HFF-Myc (cell line): ENCODE data around the gene ISLR2.
"Not testable (repeated sequence)": the region's sequence is repeated elsewhere in the genome, so short reads cannot be mapped to it uniquely, and the experiment has no call there.

Experiments used
- DNase-seq: peaks from one replicate; pipeline ENCODE4 v3.0.0-alpha.2; 2011; ENCODE audit warnings: low read depth; ENCODE audit errors: extremely low read depth
- H3K4me3 ChIP-seq: replicated peaks from 2 replicates; pipeline ENCODE4 v1.5.1; 2011; ENCODE audit warnings: low read depth, mild to moderate bottlenecking, control low read depth, low read length
- TF ChIP-seq, protein P1 (sequence below): IDR thresholded peaks from 2 replicates; pipeline ENCODE4 v1.5.1; 2012; ENCODE audit warnings: mild to moderate bottlenecking, low read depth, low read length, control low read depth; ENCODE audit errors: missing control alignments

Gene ISLR2

DNA sequence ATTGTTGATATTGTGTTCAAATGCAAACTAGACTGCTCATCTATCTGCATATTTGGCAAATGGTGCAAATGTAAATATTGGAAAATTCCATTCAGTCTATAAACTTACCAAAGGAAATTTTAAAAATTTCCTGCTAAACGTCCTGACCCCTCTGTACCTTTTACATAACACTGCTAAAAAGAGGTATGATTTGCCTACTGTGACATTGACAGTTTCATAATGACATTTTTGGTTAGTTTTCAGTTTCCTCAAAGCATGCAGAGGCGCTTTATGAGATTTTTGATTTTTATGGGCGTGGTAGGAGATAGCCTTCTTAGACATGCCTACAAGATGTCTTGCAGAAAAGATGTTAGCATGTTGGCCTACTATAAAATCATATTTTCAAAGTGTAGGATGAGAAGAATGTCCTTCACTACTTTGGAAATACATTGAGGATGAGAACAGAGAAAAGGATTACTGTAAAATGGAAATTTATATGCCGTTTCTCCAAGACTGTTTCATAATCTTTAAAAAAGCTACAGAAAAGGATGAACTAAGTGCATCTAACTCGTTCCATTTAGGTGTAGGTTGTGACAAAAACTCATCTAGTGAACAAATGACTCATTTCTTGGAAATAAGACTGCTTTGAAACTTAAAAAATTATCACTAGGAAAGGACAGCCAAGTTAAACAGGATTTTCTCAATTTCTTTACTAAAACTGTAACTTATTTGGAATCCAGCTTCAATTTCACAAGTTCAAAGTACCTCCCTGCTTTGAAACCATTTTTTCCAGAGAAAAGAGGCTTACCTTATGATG, 28.7 kb downstream of the ISLR2 start:
- H3K4me3 ChIP-seq: no peak overlapping the region
- no peak for DNase-seq
- TF ChIP-seq, protein P1, sequence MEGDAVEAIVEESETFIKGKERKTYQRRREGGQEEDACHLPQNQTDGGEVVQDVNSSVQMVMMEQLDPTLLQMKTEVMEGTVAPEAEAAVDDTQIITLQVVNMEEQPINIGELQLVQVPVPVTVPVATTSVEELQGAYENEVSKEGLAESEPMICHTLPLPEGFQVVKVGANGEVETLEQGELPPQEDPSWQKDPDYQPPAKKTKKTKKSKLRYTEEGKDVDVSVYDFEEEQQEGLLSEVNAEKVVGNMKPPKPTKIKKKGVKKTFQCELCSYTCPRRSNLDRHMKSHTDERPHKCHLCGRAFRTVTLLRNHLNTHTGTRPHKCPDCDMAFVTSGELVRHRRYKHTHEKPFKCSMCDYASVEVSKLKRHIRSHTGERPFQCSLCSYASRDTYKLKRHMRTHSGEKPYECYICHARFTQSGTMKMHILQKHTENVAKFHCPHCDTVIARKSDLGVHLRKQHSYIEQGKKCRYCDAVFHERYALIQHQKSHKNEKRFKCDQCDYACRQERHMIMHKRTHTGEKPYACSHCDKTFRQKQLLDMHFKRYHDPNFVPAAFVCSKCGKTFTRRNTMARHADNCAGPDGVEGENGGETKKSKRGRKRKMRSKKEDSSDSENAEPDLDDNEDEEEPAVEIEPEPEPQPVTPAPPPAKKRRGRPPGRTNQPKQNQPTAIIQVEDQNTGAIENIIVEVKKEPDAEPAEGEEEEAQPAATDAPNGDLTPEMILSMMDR: no peak

- no peak for DNase-seq
- no peak overlapping the region for H3K4me3 ChIP-seq
- TF ChIP-seq, protein P1: no peak
Measured at GRCh38 chr15:74159773-74160172, 29.4 kb downstream of the ISLR2 start.

DNA sequence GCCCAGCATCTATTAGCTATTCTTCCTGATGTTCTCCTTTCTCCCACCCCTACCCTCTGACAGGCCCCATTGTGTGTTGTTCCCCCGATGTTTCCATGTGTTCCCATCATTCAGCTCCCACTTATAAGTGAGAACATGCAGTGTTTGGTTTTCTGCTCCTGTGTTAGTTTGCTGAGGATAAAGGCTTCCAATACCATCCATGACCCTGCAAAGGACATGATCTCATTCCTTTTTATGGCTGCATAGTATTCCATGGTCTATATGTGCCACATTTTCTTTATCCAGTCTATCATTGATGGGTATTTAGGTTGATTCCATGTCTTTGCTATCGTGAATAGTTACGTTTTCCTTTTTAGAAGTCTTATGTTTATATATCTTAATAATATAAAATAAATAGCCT, 30.0 kb downstream of the ISLR2 start:
- not testable (repeated sequence) for H3K4me3 ChIP-seq, DNase-seq

DNA sequence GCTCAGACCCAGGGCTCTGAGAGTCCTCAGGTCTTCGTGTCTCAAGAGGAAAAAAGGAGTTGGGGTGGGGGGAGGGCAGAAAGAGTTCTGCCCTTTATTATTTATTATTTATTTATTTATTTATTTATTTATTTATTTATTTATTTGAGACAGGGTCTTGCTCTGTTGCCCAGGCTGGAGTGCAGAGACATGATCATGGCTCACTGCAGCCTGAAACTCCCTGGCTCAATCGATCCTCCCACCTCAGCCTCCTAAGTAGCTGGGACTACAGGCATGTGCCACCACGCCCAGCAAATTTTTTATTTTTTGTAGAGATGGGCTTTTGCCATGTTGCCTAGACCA, 31.8 kb downstream of the ISLR2 start:
- not testable (repeated sequence) for DNase-seq, H3K4me3 ChIP-seq

DNA sequence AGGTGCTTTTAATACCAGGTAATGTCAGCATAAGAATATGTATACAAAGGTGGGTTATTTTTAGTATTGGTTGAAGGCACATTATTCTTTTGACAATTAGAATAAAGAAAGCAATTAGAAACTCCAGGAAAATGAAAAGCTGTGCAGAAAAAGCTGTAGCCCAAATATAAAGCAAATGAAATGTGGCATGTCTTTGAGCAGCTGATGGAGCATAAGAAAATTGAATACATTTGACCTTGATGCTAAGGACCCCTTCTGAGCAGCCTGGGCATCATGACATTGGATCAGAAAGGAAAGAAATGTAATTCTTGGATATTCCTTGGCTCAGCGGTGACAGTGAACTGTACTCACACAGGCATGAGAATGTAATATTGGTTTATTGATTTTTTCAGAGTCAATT, 35.1 kb downstream of the ISLR2 start:
- no peak overlapping the region for H3K4me3 ChIP-seq
- TF ChIP-seq, protein P1: no peak
- no peak for DNase-seq

- H3K4me3 ChIP-seq: no peak overlapping the region
- TF ChIP-seq, protein P1: no peak
- DNase-seq: no peak
Measured at GRCh38 chr15:74167891-74168331, 37.5 kb downstream of the ISLR2 start.

DNA sequence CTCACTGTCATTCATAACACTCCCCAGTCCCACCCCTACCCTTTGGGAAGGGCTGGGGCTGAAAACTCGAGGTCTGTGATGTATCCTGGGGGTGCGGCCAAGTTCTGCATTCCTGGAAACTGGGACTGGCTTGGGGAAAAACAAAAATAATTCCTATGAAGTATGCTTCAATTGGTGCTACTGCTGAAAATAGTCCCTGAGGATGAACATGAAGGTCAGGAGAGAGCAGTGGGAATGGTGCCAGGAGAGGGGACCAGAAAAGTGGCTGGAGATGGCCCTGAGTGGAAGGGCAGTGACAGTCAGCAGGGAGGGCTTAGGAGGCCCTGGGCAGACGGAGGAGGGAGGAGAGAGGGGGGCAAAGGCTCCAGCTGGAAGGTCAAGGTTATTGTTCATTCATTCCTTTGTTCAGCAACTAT, 38.3 kb downstream of the ISLR2 start:
- TF ChIP-seq, protein P1: no peak
- H3K4me3 ChIP-seq: no peak overlapping the region
- DNase-seq: no peak

GRCh38 chr15:74170071-74170844, 39.9 kb downstream of the ISLR2 start:
- DNase-seq: no peak
- TF ChIP-seq, protein P1: no peak
- no peak overlapping the region for H3K4me3 ChIP-seq
